WTC11 (cell line): ENCODE data around the gene EML2. TPM values are rescaled to one million over a fixed set of nuclear protein-coding genes. Genes with fewer than 3 reads are reported as not detected.

Experiments
- ATAC-seq: fragments of 200-7000 bp; cut with Tn5 transposase; 2 replicates; pipeline ENCODE4 v1.10.0; 2021; ENCODE audit warnings: mild to moderate bottlenecking, moderate library complexity
- CTCF ChIA-PET: fragments of 300-600 bp; sonication (Branson Sonifier 250); formaldehyde crosslinking; loops from one replicate; lab custom pipeline; 2021; ENCODE audit warnings: antibody characterized with exemption; lab: Charles Lee
- POLR2A ChIA-PET: fragments of 350-600 bp; sonication (Branson Sonifier 250); formaldehyde crosslinking; loops from one replicate; lab custom pipeline; 2021; ENCODE audit warnings: antibody characterized with exemption; lab: Charles Lee
- DNase-seq: peaks from one replicate; pipeline ENCODE4 v3.0.0; 2021; ENCODE audit warnings: low spot score
- H3K27ac Mint-ChIP-seq: 2 replicates; pipeline ENCODE4 v1.8.0; 2021; ENCODE audit warnings: mixed read lengths
- H3K27me3 Mint-ChIP-seq: 2 replicates; pipeline ENCODE4 v1.8.0; 2021; ENCODE audit warnings: low read depth, mild to moderate bottlenecking, moderate library complexity, mixed read lengths
- H3K36me3 Mint-ChIP-seq: 2 replicates; pipeline ENCODE4 v1.8.0; 2021; ENCODE audit warnings: mixed read lengths
- H3K4me1 Mint-ChIP-seq: 2 replicates; pipeline ENCODE4 v1.8.0; 2022; ENCODE audit warnings: mixed read lengths
- H3K4me3 Mint-ChIP-seq: 2 replicates; pipeline ENCODE4 v1.8.0; 2021; ENCODE audit warnings: mild to moderate bottlenecking, moderate library complexity, mixed read lengths
- H3K9me3 Mint-ChIP-seq: 2 replicates; pipeline ENCODE4 v1.8.0; 2021; ENCODE audit warnings: mixed read lengths
- ATF2 ChIP-seq: sonication (generic); formaldehyde crosslinking; IDR thresholded peaks from 2 replicates; pipeline ENCODE4 v1.8.1; 2022; ENCODE audit warnings: low read depth, missing genetic modification reagents, borderline replicate concordance
- CREM ChIP-seq: sonication (generic); formaldehyde crosslinking; IDR thresholded peaks from 2 replicates; pipeline ENCODE4 v1.8.1; 2022; ENCODE audit warnings: mild to moderate bottlenecking, missing genetic modification reagents, moderate library complexity
- HMGA2 ChIP-seq: fragments of 250-450 bp; sonication (Bioruptor Pico); IDR thresholded peaks from 2 replicates; pipeline ENCODE4 v1.4.0; 2021; ENCODE audit warnings: mild to moderate bottlenecking, moderate library complexity
- MAX ChIP-seq: sonication (generic); formaldehyde crosslinking; IDR thresholded peaks from 2 replicates; pipeline ENCODE4 v1.8.0; 2022; ENCODE audit warnings: mild to moderate bottlenecking, missing genetic modification reagents
- NFE2L1 ChIP-seq: sonication (generic); formaldehyde crosslinking; IDR thresholded peaks from 2 replicates; pipeline ENCODE4 v1.8.1; 2023; ENCODE audit warnings: missing genetic modification reagents
- NFYB ChIP-seq: sonication (generic); formaldehyde crosslinking; conservative IDR thresholded peaks from 2 replicates; pipeline ENCODE4 v1.8.0; 2022; ENCODE audit warnings: low read depth, missing genetic modification reagents
- PRRX2 ChIP-seq: fragments of 250-450 bp; sonication (Bioruptor Pico); IDR thresholded peaks from 2 replicates; pipeline ENCODE4 v1.8.0; 2021; ENCODE audit warnings: mild to moderate bottlenecking
- RELA ChIP-seq: sonication (generic); formaldehyde crosslinking; IDR thresholded peaks from 2 replicates; pipeline ENCODE4 v1.8.1; 2022; ENCODE audit warnings: missing genetic modification reagents, mild to moderate bottlenecking, borderline replicate concordance
- TEAD1 ChIP-seq: sonication (generic); formaldehyde crosslinking; IDR thresholded peaks from 2 replicates; pipeline ENCODE4 v1.8.0; 2022; ENCODE audit warnings: mild to moderate bottlenecking, missing genetic modification reagents
- TEAD4 ChIP-seq: sonication (generic); formaldehyde crosslinking; IDR thresholded peaks from 2 replicates; pipeline ENCODE4 v1.8.0; 2022; ENCODE audit warnings: mild to moderate bottlenecking, missing genetic modification reagents
- TP53 ChIP-seq: sonication (generic); formaldehyde crosslinking; IDR thresholded peaks from 2 replicates; pipeline ENCODE4 v1.8.1; 2023; ENCODE audit warnings: mild to moderate bottlenecking, missing genetic modification reagents
- USF2 ChIP-seq: sonication (generic); formaldehyde crosslinking; IDR thresholded peaks from 2 replicates; pipeline ENCODE4 v1.8.1; 2023; ENCODE audit warnings: mild to moderate bottlenecking, missing genetic modification reagents, moderate library complexity
- ZNF232 ChIP-seq: sonication (generic); formaldehyde crosslinking; IDR thresholded peaks from 2 replicates; pipeline ENCODE4 v1.8.0; 2022; ENCODE audit warnings: mild to moderate bottlenecking, missing genetic modification reagents
- ZNF396 ChIP-seq: fragments of 250-450 bp; sonication (Bioruptor Pico); IDR thresholded peaks from 2 replicates; pipeline ENCODE4 v1.8.0; 2021; ENCODE audit warnings: mild to moderate bottlenecking, moderate library complexity, borderline replicate concordance
- ZNF425 ChIP-seq: fragments of 250-450 bp; sonication (Bioruptor Pico); conservative IDR thresholded peaks from 2 replicates; pipeline ENCODE4 v1.9.0; 2021; ENCODE audit warnings: mild to moderate bottlenecking
- total RNA-seq: library from RNA; stranded (reverse); gene quantifications from 3 replicates; pipeline ENCODE4 v1.2.3, GENCODE V29; 2021
- TF ChIP-seq, protein P1 (sequence below): sonication (generic); formaldehyde crosslinking; IDR thresholded peaks from 2 replicates; pipeline ENCODE4 v1.8.0; 2022; ENCODE audit warnings: mild to moderate bottlenecking, missing genetic modification reagents
- TF ChIP-seq, protein P2 (sequence below): sonication (generic); formaldehyde crosslinking; IDR thresholded peaks from 2 replicates; pipeline ENCODE4 v1.8.0; 2023; ENCODE audit warnings: missing genetic modification reagents
- TF ChIP-seq, protein P3 (sequence below): sonication (generic); formaldehyde crosslinking; IDR thresholded peaks from 2 replicates; pipeline ENCODE4 v1.8.1; 2023; ENCODE audit warnings: mild to moderate bottlenecking, missing genetic modification reagents, moderate library complexity
- TF ChIP-seq, protein P4 (sequence below): sonication (generic); formaldehyde crosslinking; IDR thresholded peaks from 2 replicates; pipeline ENCODE4 v1.8.0; 2022; ENCODE audit warnings: mild to moderate bottlenecking, missing genetic modification reagents
- TF ChIP-seq, protein P5 (sequence below): sonication (generic); formaldehyde crosslinking; IDR thresholded peaks from 2 replicates; pipeline ENCODE4 v1.8.1; 2022; ENCODE audit warnings: low read depth, mild to moderate bottlenecking, moderate library complexity, missing genetic modification reagents, borderline replicate concordance

EML2 gene
- total RNA-seq, 1 experiment from 2014 or later: 63.3 TPM

GRCh38 chr19:45655073-45655472 lies 15.9 kb upstream of the EML2 start (continued):
- TF ChIP-seq USF2 (CRISPR knock-in tag): no peak
- TF ChIP-seq HMGA2 (CRISPR knock-in tag): no peak
- no peak for TF ChIP-seq TP53 (CRISPR knock-in tag)
- TF ChIP-seq MAX: no peak
- TF ChIP-seq ATF2 (CRISPR knock-in tag): no peak
- TF ChIP-seq, protein P1, sequence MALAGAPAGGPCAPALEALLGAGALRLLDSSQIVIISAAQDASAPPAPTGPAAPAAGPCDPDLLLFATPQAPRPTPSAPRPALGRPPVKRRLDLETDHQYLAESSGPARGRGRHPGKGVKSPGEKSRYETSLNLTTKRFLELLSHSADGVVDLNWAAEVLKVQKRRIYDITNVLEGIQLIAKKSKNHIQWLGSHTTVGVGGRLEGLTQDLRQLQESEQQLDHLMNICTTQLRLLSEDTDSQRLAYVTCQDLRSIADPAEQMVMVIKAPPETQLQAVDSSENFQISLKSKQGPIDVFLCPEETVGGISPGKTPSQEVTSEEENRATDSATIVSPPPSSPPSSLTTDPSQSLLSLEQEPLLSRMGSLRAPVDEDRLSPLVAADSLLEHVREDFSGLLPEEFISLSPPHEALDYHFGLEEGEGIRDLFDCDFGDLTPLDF (CRISPR knock-in tag): no peak
- no peak for TF ChIP-seq NFYB (CRISPR knock-in tag)
- TF ChIP-seq CREM: no peak
- TF ChIP-seq, protein P2, sequence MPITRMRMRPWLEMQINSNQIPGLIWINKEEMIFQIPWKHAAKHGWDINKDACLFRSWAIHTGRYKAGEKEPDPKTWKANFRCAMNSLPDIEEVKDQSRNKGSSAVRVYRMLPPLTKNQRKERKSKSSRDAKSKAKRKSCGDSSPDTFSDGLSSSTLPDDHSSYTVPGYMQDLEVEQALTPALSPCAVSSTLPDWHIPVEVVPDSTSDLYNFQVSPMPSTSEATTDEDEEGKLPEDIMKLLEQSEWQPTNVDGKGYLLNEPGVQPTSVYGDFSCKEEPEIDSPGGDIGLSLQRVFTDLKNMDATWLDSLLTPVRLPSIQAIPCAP (CRISPR knock-in tag): no peak

- DNase-seq (no peak), ATAC-seq (no peak)
- ChIA-PET CTCF (interaction anchor here (0.7 to 1.6 kb wide), 5 partner anchors 8 to 95 kb away, joined by 3 to 6 read pairs (median 5); no protein-coding TSS in a partner anchor), POLR2A (no interaction called here)
- TF ChIP-seq ZNF425 (CRISPR knock-in tag) (no peak), ZNF396 (CRISPR knock-in tag) (no peak), NFE2L1 (CRISPR knock-in tag) (no peak), RELA (CRISPR knock-in tag) (no peak), ZNF232 (CRISPR knock-in tag) (no peak), TEAD1 (CRISPR knock-in tag) (no peak)
- TF ChIP-seq, protein P3, sequence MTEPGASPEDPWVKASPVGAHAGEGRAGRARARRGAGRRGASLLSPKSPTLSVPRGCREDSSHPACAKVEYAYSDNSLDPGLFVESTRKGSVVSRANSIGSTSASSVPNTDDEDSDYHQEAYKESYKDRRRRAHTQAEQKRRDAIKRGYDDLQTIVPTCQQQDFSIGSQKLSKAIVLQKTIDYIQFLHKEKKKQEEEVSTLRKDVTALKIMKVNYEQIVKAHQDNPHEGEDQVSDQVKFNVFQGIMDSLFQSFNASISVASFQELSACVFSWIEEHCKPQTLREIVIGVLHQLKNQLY (CRISPR knock-in tag): no peak
- H3K4me1 Mint-ChIP-seq: no peaks in the 10 kb centered on the region; the same call in 1 of the 2 replicates
- H3K4me3 Mint-ChIP-seq: no peak overlapping the region
- H3K27ac Mint-ChIP-seq: no peak overlapping the region
- H3K36me3 Mint-ChIP-seq: no peaks in the 10 kb centered on the region
- peaks cover 9% of the 10 kb centered on the region for H3K27me3 Mint-ChIP-seq
- H3K9me3 Mint-ChIP-seq: no peaks in the 10 kb centered on the region
Observed at GRCh38 chr19:45653634-45654033, 14.4 kb upstream of the EML2 start.

GRCh38 chr19:45650722-45651121 lies 11.5 kb upstream of the EML2 start:
- no peak for ATAC-seq
- Mint-ChIP-seq H3K4me3 (no peak overlapping the region), H3K9me3 (no peaks in the 10 kb centered on the region), H3K27me3 (peaks cover 10% of the 10 kb centered on the region), H3K27ac (no peak overlapping the region), H3K4me1 (peaks cover 6% of the 10 kb centered on the region), H3K36me3 (no peaks in the 10 kb centered on the region)
- ChIA-PET POLR2A (interaction anchor here (0.6 kb wide), 1 partner anchor 13 kb away, joined by 3 read pairs; no protein-coding TSS in a partner anchor), CTCF (interaction anchor here (1.2 to 1.4 kb wide), 2 partner anchors 42 to 92 kb away, joined by 3 to 4 read pairs; partner anchors contain the start of genes QPCTL and SNRPD2)
- DNase-seq: no peak
- no peak for TF ChIP-seq PRRX2 (CRISPR knock-in tag)
- no peak for TF ChIP-seq ZNF232 (CRISPR knock-in tag)
- TF ChIP-seq, protein P4, sequence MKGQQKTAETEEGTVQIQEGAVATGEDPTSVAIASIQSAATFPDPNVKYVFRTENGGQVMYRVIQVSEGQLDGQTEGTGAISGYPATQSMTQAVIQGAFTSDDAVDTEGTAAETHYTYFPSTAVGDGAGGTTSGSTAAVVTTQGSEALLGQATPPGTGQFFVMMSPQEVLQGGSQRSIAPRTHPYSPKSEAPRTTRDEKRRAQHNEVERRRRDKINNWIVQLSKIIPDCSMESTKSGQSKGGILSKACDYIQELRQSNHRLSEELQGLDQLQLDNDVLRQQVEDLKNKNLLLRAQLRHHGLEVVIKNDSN (CRISPR knock-in tag): no peak
- TF ChIP-seq, protein P5, sequence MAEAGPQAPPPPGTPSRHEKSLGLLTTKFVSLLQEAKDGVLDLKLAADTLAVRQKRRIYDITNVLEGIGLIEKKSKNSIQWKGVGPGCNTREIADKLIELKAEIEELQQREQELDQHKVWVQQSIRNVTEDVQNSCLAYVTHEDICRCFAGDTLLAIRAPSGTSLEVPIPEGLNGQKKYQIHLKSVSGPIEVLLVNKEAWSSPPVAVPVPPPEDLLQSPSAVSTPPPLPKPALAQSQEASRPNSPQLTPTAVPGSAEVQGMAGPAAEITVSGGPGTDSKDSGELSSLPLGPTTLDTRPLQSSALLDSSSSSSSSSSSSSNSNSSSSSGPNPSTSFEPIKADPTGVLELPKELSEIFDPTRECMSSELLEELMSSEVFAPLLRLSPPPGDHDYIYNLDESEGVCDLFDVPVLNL (CRISPR knock-in tag): no peak
- no peak for TF ChIP-seq TEAD4 (CRISPR knock-in tag)
- TF ChIP-seq, protein P3 (CRISPR knock-in tag): no peak
